HG03108 (cell line): ENCODE data around the gene NEURL2.
"Not testable (repeated sequence)": the region's sequence is repeated elsewhere in the genome, so short reads cannot be mapped to it uniquely, and the experiment has no call there.

ENCODE experiments used
- ATAC-seq: cut with Tn5 transposase; IDR thresholded peaks from one replicate; pipeline ENCODE4 v1.9.1; 2021; ENCODE audit warnings: moderate library complexity; ENCODE audit not compliant: unreplicated experiment

Gene NEURL2

DNA sequence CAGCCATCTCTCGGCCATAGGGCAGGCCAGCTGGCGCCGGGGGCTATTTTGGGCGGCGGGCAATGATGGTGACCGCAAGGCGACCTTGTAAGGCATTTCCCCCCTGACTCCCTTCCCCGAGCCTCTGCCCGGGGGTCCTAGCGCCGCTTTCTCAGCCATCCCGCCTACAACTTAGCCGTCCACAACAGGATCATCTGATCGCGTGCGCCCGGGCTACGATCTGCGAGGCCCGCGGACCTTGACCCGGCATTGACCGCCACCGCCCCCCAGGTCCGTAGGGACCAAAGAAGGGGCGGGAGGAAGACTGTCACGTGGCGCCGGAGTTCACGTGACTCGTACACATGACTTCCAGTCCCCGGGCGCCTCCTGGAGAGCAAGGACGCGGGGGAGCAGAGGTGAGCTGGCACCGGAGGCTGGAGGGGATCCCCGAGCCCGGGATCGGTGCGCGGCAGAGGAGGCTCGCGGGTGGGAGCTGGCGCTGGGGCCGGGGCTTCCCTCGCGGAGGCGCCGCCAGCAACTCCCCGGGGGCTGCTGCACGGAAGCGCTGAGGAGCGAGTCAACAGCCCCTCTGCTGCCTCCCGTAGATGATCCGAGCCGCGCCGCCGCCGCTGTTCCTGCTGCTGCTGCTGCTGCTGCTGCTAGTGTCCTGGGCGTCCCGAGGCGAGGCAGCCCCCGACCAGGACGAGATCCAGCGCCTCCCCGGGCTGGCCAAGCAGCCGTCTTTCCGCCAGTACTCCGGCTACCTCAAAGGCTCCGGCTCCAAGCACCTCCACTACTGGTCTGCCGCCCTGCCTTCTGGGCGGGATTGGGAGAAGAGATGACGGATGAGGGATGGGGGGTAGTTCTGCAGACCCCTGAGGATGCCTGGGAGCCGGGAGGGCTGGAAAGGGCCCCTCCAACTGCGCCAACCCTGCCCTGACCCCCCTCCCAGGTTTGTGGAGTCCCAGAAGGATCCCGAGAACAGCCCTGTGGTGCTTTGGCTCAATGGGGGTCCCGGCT lies at the start of gene NEURL2, which contains the start of gene CTSA:
Gene NEURL2 (minus strand): TSS at position 224 of the 999 bp plus-strand sequence. CDS start 217 bp downstream, at position 7.
Gene CTSA (plus strand): TSS at position 351 of the 999 bp plus-strand sequence. CDS start 234 bp downstream, at position 585.
- ATAC-seq, result peak; percentile 68

- ATAC-seq, result no peak
Measured at GRCh38 chr20:45940469-45940868, 49.5 kb upstream of the NEURL2 start.

GRCh38 chr20:45940053-45940452 lies 49.0 kb upstream of the NEURL2 start:
- no peak for ATAC-seq

DNA sequence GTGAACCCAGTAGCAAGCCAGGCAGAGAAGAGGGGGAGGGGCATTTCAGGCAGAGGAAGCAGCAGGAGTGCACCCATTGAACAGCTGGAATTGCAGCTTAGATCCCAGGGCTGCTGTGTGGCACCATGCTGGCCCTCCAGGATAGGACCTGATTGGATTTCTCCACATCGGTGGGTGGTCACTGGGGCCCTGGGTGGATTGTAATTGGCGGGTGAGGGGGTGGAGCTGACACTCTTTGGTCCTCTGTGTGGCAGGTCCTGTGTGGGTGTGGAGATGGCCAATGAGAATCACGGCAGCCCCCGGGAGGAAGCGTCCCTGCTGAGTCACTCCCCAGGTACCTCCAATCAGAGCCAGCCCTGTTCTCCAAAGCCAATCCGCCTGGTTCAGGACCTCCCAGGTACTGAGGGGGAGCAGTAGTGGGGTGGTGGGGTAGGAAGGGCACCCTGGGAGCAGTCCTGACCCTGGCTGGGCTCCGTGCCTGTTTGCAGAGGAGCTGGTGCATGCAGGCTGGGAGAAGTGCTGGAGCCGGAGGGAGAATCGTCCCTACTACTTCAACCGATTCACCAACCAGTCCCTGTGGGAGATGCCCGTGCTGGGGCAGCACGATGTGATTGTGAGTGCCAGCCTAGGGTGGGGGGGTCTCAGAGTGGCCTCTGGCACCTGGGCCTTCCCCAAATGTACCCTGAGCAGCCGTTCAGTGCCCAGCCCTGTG lies 47.9 kb upstream of the NEURL2 start:
- no peak for ATAC-seq

DNA sequence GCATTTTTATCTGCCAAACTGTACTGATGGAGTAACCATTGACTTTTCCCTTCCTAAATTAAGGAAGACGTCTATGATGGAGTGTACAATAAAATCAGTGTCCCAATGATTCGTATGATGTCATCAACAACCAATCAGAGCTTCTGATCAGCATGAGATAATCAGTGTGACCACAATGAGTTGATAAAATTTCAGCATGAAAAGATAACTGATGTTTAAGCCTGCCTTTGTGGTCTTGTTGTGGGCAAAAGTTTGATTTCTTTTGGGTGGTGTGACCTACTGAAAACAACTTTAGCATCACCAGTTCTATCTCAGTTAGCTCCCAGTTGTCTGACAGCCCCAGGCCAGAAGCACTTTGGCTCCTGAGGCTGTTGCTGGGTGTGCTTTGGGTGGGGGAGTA lies 46.8 kb upstream of the NEURL2 start:
- no peak for ATAC-seq

DNA sequence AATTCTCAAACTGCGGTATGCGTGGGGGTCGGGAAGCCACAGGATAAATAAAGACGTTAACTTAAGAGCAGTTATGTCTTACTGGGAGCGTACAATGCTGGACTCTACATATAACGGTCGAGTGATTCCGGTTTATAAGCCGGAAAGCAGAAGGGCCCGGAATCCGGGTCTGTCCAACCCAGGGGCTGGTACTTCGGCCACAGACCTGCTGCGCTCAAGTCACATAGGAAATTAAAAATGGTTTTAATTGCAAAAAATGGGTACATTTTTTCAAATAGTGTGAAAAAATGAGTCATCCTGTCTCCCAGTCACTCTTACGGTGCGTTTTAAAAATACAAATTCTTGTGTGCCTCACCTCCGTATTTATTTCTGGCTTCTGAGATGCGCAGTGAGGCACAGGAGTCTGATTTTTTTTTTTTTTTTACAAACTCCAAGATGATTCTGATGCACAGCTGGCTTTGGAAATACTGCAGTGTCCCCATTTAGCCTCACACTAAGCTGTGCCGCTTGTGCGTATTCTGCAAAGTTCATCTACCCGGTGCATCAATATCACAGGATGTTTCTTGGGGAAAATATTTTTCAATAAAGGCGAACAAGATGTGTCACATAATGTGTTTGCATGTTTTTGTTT lies 44.5 kb upstream of the NEURL2 start:
- ATAC-seq, result peak; percentile 3

- ATAC-seq, result peak; percentile 77
Measured at GRCh38 chr20:45934586-45935415, 43.8 kb upstream of the NEURL2 start, which contains the start of gene PCIF1. Gene PCIF1, plus strand, starts transcription at chr20:45934683. Its CDS starts 4,317 bp downstream, at chr20:45939000.

GRCh38 chr20:45934046-45934585 lies 43.1 kb upstream of the NEURL2 start:
- ATAC-seq, result peak; percentile 2

DNA sequence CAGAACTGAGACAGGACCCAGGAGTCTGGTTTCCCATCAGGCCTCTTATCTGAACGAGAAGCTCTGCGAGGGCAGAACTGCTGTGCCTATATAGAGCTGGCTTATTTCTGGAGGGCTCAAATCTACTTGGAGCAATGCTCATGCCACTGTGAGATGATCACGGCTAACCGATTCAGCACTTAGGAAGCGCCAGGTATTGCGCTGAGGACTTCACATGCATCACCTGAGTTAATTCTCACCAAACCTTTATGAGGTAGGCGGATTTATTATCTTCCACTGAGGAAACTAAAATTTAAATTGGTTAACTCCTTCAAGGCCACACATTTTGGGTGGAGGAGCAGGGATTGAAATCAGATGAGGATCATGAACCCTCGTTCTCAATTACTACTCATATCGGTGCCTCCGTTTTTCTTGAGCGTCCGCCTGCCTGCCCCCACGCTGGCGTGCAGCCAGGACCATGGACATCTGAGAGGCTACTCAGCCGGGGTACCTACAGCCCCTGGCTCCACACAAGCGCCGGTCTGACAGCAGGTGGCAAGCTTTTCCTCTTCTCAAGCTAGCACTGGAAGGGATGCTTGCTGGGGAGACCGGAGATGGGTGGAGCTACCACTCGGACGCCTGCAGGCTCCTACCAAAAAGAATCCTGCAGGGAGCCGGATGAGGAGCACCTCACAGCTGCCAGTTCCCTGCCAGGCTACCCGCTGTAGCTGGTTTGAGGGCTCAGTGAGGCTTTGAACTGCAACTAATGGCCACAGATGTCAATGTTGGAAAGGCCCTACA lies 42.4 kb upstream of the NEURL2 start:
- ATAC-seq, result peak; percentile 34

DNA sequence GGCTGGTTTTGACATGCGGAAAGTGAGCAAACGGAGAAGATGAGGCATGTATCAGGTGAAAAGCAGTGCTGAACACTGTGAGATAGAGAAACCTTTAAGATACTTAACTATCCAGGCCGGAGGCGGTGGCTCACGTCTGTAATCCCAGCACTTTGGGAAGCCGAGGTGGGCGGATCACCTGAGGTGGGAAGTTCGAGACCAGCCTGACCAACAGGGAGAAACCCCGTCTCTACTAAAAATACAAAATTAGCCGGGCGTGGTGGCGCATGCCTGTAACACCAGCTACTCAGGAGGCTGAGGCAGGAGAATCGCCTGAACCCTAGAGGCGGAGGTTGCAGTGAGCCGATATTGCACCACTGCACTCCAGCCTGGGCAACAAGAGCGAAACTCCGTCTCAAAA lies 40.7 kb upstream of the NEURL2 start:
- ATAC-seq, result not testable (repeated sequence)

- ATAC-seq, result no peak
Measured at GRCh38 chr20:45927071-45927878, 36.3 kb upstream of the NEURL2 start.

GRCh38 chr20:45926731-45927070 lies 35.7 kb upstream of the NEURL2 start:
- no peak for ATAC-seq

DNA sequence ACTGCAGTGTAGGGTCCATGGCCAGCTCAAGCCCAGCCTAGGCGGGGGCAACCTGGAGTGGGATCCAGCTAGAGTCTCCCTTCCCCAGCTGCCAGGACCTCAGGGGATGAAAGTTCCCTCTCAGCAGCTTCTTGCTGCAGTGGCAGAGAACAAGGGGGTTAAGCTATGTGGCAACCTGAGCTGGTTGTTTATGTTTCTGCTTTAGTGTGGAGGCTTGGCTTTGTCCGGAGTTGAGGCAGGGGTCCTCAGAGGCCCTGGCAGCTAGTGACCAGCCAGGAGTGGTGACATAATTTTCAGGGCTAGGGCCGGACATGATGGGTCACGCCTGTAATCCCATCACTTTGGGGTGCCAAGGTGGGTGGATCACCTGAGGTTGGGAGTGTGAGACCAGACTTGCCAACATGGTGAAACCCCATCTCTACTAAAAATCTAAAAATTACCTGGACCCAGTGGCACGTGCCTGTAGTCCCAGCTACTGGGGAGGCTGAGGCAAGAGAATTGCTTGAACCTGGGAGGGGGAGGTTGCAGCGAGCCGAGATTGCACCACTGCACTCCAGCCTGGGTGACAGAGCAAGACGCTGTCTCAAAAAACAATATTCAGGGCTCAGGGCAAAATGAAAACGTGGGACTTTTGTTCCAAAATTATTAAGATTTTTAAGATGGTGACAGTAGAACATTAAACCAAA lies 35.0 kb upstream of the NEURL2 start:
- no peak for ATAC-seq

- no peak for ATAC-seq
Measured at GRCh38 chr20:45924391-45925261, 33.6 kb upstream of the NEURL2 start.

DNA sequence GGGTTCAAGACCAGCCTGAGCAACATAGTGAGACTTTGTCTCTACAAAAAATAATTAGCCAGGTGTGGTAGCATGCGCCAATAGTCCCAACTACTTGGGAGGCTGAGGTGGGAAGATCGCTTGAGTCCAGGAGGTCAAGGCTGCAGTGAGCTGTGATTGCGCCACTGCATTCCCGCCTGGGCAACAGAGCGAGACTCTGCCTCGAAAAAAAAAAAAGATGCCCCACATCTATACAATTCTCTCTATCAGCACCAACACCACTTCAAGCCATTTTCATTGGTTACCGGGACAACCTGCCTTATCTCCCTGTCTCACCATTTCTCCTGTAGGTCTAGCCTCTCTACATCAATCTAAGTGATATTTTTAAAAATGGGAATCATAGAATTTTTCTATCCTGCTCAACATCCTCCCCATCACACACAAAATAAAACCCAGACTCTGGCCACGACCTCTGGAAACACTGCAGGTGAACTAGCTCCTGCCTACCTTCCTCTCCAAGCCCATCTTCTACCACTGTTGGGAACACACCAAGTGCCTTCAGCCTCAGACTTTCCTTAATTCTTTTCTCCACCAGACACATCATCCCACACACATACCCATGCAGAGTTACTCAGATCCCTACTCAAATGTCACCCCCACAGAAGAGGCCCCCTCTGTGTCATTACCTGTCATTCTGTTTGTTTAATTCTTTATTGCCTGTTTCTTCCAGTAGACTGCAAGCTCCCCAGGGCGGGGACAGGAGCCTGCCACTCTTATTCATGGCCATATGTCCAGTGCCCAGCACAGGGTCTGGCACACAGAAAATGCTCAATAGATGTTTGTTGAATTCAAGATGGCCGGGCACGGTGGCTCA lies 30.6 kb upstream of the NEURL2 start:
- no peak for ATAC-seq
